ENCODE measurements around the gene AFM. TPM values are rescaled to one million over a fixed set of nuclear protein-coding genes. Genes with fewer than 3 reads are reported as not detected.

Gene AFM
- total RNA-seq, 4 donors from 2014 or later, result not detected

DNA sequence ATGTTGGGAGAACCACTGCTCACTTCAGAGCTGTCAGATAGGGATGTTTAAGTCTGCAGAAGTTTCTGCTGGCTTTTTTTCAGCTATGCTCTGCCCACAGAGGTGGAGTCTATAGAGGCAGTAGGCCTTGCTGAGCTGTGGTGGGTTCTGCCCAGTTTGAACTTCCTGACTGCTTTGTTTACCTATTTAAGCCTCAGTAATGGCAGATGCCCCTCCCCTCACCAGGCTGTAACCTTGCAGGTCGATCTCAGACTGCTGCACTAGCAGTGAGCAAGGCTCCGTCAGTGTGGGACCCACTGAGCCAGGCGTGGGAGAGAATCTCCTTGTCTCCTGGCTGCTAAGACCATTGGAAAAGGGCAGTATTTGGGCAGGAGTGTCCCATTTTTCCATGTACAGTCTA, 36.8 kb downstream of the AFM start:
- WGBS, 2 donors, result 81 to 88% methylated on average over 3 of the region's 3 CpGs
- H3K4me3 ChIP-seq (ENCODE audit: low read depth, poor library complexity, severe bottlenecking), result no peak overlapping the region
- no peak for DNase-seq (ENCODE audit: low spot score in 2 of 2)
- no peak for TF ChIP-seq POLR2A (IDR thresholded peaks at IDR 0.05)
- TF ChIP-seq, protein P1, sequence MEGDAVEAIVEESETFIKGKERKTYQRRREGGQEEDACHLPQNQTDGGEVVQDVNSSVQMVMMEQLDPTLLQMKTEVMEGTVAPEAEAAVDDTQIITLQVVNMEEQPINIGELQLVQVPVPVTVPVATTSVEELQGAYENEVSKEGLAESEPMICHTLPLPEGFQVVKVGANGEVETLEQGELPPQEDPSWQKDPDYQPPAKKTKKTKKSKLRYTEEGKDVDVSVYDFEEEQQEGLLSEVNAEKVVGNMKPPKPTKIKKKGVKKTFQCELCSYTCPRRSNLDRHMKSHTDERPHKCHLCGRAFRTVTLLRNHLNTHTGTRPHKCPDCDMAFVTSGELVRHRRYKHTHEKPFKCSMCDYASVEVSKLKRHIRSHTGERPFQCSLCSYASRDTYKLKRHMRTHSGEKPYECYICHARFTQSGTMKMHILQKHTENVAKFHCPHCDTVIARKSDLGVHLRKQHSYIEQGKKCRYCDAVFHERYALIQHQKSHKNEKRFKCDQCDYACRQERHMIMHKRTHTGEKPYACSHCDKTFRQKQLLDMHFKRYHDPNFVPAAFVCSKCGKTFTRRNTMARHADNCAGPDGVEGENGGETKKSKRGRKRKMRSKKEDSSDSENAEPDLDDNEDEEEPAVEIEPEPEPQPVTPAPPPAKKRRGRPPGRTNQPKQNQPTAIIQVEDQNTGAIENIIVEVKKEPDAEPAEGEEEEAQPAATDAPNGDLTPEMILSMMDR (IDR thresholded peaks at IDR 0.05), result no peak
- intact Hi-C loops (cut with DNase I; ENCODE audit: low total_unique reads), result no loop called here

DNA sequence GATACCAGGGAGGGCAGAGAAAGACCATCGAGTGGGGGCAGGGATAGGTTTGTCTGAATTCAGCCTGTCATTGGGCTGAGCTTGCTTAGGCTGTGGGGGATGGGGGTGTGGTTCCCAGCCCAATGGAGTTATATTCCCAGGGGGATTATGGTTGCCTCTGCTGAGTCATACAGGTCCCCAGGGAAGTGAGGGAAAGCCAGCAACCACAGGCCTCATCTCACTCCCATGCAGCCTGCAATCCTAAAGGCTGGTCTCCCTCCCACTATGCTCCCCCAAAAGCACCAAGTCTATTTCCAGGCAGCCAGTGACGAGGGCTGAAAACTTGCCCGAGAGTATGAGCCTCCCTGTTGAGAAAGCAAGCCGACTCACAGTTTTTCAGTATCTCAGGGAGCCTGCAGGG, 39.3 kb downstream of the AFM start:
- TF ChIP-seq POLR2A (IDR thresholded peaks at IDR 0.05), result no peak
- TF ChIP-seq, protein P1 (IDR thresholded peaks at IDR 0.05), result no peak
- DNase-seq (ENCODE audit: low spot score in 2 of 2), result no peak
- no peak overlapping the region for H3K4me3 ChIP-seq (ENCODE audit: low read depth, poor library complexity, severe bottlenecking)
- intact Hi-C loops (cut with DNase I; ENCODE audit: low total_unique reads), result no loop called here
- WGBS, 2 donors, result 54 to 59% methylated on average over 4 of the region's 4 CpGs

DNA sequence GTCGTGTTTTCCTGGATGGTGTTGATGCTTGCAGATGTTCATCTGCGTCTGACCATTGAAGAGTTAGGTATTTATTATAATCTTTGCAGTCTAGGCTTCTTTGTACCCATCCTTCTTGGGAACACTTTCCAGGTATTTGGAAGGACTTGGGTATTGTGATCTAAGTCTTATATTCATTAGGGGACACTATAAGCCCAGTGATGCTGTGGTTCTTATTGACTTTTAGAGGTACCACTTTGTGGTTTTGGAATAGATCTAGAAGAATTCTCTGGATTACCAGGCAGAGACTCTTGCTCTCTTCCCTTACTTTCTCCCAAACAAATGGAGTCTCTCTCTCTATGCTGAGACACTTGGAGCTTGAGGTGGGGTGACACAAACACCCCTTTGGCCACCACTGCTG, 41.6 kb downstream of the AFM start:
- H3K4me3 ChIP-seq (ENCODE audit: low read depth, poor library complexity, severe bottlenecking), result no peak overlapping the region
- 87% methylated on average over 2 of the region's 2 CpGs for WGBS, 2 donors
- intact Hi-C loops (cut with DNase I; ENCODE audit: low total_unique reads), result no loop called here
- DNase-seq (ENCODE audit: low spot score in 2 of 2), result no peak
- TF ChIP-seq, protein P1 (IDR thresholded peaks at IDR 0.05), result no peak
- TF ChIP-seq POLR2A (IDR thresholded peaks at IDR 0.05), result no peak

DNA sequence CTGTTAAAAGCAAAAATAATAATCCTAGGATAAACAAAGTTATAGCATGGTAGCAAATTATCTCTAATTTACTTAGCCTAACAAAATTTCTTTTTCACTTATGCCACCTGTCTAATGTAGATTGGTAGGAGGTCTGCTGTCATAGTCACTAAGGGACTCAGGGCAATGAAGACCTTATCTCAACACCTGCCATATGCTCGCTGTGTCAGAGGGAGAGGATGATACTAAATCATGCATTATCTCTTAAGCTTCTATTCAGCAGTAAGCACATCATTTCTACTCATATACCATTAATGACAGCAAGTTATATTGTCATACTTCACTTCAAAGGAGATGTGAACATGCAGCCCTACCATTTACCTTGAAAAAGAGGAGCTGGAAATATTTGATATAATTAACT, 44.1 kb downstream of the AFM start:
- WGBS, 2 donors, result 64% methylated on average over 1 of the region's 1 CpG
- DNase-seq (ENCODE audit: low spot score in 2 of 2), result no peak
- intact Hi-C loops (cut with DNase I; ENCODE audit: low total_unique reads), result no loop called here
- TF ChIP-seq POLR2A (IDR thresholded peaks at IDR 0.05), result no peak
- TF ChIP-seq, protein P1 (IDR thresholded peaks at IDR 0.05), result no peak
- no peak overlapping the region for H3K4me3 ChIP-seq (ENCODE audit: low read depth, poor library complexity, severe bottlenecking)

DNA sequence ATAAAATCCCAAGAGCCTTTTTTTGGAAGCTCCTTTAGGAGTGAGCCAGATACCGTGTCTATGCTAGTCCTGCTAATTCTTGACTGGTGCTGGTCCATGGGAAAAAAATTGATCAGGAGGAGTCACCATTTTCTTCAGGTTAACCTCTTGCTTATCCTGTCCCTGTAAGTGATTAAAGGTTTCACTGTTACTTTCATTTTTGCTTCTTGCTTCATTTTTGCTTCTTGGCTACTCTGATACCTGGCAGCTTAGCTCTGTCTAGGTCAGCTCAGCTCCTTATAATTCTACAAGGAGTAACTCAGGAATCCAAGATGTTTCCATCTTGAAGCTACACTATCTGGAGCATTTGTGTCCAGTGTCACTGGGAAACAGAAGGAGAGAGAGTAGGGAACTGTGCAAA, 45.7 kb downstream of the AFM start:
- 68 to 83% methylated on average over 1 of the region's 1 CpG for WGBS, 2 donors
- intact Hi-C loops (cut with DNase I; ENCODE audit: low total_unique reads), result no loop called here
- TF ChIP-seq, protein P1 (IDR thresholded peaks at IDR 0.05), result no peak

DNA sequence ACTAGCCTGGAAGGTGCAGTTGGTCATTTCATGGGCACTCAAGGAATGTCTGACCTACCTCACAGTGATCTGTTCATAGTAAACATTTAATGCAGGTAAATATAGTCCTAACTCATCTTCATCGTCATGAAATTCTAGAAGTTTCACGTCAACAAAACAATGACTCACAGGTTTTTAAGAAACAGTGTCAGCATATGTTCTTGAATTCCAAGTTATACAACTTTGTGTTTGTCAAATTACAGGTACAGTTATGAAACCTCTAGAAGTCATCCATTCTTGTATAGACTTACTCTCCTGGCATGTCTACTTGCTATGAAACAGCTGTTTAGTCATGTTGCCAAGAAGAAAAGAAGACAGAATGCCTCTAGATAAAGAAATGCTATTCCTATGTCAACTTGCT, 46.6 kb downstream of the AFM start:
- intact Hi-C loops (cut with DNase I; ENCODE audit: low total_unique reads), result no loop called here
- 55 to 69% methylated on average over 2 of the region's 2 CpGs for WGBS, 2 donors
- no peak for DNase-seq (ENCODE audit: low spot score in 2 of 2)
- TF ChIP-seq, protein P1 (IDR thresholded peaks at IDR 0.05), result no peak
- no peak for TF ChIP-seq POLR2A (IDR thresholded peaks at IDR 0.05)
- H3K4me3 ChIP-seq (ENCODE audit: low read depth, poor library complexity, severe bottlenecking), result no peak overlapping the region

More for the DNA sequence above, 45.7 kb downstream of the AFM start:
- H3K4me3 ChIP-seq (ENCODE audit: low read depth, poor library complexity, severe bottlenecking), result no peak overlapping the region
- DNase-seq (ENCODE audit: low spot score in 2 of 2), result no peak
